DMS153 treated with DMSO at 0.1 percent for 48 hours (cell line): Measurements from ENCODE around the gene KRTAP4-1.
"Not testable (repeated sequence)": the region's sequence is repeated elsewhere in the genome, so short reads cannot be mapped to it uniquely, and the experiment has no call there.

Experiments used
- DNase-seq: peaks from one replicate; lab custom pipeline; 2025; ENCODE audit not compliant: unreplicated experiment; lab: John Stamatoyannopoulos, UW

Gene KRTAP4-1

GRCh38 chr17:41176744-41177387 lies 7.8 kb downstream of the KRTAP4-1 start:
- no peak for DNase-seq

DNA sequence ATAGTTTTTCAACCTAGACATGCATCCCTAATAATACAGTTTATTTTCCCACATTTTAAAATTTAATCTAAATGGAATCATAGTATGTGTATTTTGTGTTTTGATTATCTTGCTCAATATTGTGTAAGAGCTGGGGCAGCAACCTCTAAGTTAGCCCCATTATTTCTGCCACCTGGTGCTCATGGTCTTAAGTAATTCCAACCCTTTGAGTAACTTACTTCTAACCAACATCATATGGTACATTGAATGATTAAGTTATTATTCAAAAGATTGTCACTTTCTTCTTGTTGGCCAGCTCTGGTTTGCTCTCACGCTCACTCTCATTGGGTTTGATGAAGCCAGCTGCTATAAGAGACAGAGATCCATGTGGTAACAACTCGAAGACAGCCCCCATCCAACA lies 12.8 kb downstream of the KRTAP4-1 start:
- DNase-seq = no peak

GRCh38 chr17:41168121-41168520 lies 16.6 kb downstream of the KRTAP4-1 start, which contains the start of gene KRTAP4-3:
KRTAP4-3 (minus strand) TSS chr17:41168221; CDS start chr17:41168172, 49 bp downstream.
- DNase-seq = no peak

DNA sequence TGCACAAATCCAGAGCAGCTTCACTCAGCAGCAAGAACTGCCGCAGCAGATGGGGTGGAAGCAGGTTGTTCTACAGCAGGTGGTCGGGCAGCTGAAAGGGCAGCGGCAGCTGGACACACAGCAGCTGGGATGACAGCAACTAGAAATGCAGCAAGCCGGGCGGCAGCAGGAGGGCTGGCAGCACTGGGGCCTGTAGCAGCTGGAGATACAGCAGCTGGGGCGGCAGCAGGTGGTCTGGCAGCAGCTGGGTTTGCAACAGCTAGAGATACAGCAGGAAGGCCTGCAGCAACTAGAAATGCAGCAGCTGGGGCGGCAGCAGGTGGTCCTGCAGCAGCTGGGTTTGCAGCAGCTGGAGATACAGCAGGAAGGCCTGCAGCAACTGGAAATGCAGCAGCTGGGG lies 17.1 kb downstream of the KRTAP4-1 start:
- no peak for DNase-seq

DNA sequence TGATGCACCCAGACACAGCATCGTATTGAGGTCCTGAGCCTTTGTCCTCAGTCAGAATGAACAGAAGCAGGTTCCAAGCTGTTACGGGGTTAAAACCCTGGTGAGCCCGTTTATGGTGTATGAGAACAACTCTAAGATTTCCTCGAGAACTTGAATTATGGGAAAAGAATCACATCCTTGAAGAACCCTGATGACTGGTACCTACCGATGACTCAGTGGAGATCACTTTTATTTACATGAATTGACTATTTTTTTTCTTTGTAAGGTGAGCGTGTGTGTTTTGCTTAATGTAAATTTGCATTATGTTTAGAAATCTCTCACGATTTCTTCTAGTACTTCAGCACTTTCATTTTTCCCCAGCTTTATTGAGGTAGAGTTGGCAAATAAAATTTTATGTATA lies 20.9 kb downstream of the KRTAP4-1 start:
- DNase-seq = no peak

DNA sequence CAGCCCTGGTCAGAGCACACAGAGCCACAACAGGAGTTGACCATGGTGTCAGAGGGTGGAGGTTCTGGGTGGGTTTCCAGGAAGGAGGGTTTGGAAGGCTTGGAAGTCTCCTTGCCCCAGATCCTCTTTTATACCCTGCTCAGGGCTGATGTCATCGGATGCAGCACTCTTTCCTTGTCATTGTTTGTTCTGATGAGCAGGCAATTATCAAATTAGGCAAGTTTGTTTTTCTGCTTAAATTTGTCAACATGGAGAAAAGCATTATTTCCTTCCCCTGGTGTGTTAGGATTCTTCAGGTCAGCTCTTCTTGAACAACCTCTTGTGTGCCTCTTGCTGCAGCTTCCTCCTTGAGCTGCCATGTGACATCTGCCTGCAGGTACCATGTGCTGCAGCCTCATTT lies 24.1 kb downstream of the KRTAP4-1 start, which contains the start of gene KRTAP4-4:
KRTAP4-4 (minus strand) TSS at position 101 of the 400 bp plus-strand sequence; CDS start at position 44, 57 bp downstream.
- DNase-seq = no peak

GRCh38 chr17:41160190-41160589 lies 24.5 kb downstream of the KRTAP4-1 start:
- DNase-seq = not testable (repeated sequence)

DNA sequence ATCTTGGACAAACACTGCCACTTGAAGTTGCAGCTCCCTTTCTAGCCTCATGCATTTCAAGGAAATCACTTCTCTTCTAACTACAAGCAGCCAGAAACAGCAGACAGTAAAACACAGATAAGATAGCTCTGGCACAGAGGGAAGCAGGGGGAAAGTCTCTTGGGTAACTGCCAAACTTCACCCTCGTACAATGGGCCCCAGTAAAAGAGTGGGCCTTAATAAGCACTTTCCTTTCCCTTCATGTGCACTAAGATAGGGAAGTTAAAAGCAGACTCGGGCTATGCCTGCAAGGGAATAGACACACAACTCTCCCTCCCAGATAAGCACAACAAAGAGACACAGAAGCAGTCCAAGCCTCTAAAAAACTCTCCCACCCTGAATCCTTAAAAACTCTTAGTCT lies 30.9 kb downstream of the KRTAP4-1 start:
- no peak for DNase-seq

GRCh38 chr17:41151525-41151924 lies 33.2 kb downstream of the KRTAP4-1 start:
- DNase-seq = no peak

- DNase-seq = no peak
These were observed 34.7 kb downstream of the KRTAP4-1 start for GRCh38 chr17:41150026-41150425.

- DNase-seq = no peak
These were observed 35.1 kb downstream of the KRTAP4-1 start, which contains the start of gene KRTAP4-5 for GRCh38 chr17:41149652-41149985. KRTAP4-5 (minus strand) TSS chr17:41149825; CDS start chr17:41149767, 58 bp downstream.

DNA sequence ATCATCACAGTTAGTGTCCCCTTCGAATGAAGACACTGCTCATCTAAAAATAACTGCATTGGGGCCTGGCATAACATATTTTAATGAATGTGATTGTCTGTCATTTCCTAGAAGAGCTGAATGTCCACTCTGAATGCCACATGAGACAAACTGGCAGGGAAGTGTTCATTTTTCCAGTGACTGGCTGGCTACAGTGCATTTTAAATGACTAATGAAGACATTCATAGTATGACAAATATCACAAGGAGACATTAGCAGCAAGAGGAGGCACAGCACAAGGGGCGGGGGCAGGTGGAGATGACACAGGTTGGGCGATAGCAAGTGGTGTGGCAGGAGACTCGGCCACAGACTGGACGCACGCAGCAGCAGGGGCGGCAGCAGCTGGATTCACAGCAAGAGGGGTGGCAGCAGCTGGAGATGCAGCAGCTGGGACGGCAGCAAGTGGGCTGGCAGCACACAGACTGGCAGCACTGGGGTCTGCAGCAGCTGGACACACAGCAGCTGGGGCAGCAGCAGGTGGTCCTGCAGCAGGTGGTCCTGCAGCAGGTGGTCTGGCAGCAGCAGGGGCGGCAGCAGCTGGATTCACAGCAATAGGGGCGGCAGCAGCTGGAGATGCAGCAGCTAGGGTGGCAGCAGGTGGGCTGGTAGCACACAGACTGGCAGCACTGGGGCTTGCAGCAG lies 35.6 kb downstream of the KRTAP4-1 start:
- not testable (repeated sequence) for DNase-seq

- no peak for DNase-seq
These were observed 37.0 kb downstream of the KRTAP4-1 start for GRCh38 chr17:41147531-41148204.

DNA sequence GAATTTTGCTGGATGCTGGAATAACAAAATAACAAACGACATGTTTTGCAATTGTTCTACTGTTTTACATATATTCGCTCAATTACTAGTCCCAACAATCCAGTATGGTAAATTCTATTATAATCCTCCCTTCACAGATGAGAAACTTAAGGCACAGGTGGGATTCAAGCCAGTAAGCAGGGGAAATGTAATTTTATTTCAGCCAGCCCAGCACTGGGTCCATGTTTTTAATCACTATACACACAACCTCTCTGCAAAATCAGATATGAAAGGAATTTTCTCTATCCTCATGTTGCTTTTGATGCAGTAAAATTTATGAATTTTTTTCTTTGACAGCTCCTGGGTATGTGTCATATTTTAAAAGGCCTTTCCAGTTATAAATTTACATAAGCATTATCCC lies 39.5 kb downstream of the KRTAP4-1 start:
- no peak for DNase-seq

GRCh38 chr17:41144846-41145245 lies 39.9 kb downstream of the KRTAP4-1 start:
- DNase-seq = no peak

DNA sequence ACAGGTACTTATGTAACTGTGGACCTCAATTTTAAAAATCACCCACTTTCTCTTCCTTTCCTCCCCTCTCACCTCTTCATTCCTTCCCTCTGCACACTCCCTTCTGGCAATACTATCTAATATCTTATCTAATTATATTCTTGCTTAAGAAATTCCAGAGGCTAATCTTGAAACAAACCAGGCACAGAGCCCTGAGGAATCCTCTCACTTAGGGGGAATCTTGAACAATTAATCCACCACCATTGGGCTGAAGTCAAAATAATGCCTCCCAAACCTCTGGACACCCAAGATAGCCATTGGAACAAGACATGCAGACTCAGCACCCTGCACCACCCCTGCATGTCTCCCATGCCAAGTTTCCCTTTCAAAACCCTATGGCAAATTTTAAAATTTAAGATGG lies 43.4 kb downstream of the KRTAP4-1 start:
- no peak for DNase-seq

DNA sequence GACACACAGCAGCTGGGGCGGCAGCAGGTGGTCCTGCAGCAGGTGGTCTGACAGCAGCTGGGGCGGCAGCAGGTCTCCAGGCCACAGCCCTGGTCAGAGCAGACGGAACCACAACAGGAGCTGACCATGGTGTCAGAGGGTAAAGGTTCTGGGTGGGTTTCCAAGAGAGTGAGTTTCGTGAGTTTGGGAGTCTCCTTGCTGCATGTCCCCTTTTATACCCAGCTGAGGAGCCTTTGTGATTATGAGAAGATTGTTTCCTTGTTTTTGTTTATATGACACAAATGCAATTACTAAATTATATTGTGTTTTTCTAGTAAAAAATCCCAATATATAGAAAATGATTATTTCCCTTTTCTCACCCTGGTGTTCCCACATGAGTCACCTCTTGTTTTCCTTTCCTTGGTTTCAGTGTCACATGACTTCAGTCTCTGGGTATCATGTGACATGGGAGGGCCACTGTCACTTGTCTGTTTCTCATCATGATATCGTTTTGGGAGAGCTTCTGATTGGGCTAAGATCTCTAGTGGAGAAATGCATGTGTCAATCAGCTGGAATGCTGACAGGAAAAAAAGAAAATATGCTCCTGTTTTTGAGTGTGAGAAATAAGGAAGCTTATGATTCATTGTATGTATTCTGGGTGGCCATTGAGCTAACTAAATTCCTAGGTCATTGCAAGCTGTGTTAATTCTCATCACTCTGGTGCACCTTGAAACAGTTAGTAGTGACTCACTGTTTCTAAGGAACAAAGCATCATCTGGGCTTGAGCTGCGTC lies 44.2 kb downstream of the KRTAP4-1 start, which contains the start of gene KRTAP4-6:
KRTAP4-6 (minus strand) TSS at position 185 of the 772 bp plus-strand sequence; CDS start at position 128, 57 bp downstream.
- DNase-seq = no peak

- not testable (repeated sequence) for DNase-seq
These were observed 44.8 kb downstream of the KRTAP4-1 start for GRCh38 chr17:41139865-41140264.
